ENCODE results near the gene PRICKLE3. TPM values are rescaled to one million over a fixed set of nuclear protein-coding genes. Genes with fewer than 3 reads are reported as not detected.

Gene PRICKLE3
- total RNA-seq, 1 donor from 2014 or later, result 4.2 TPM

DNA sequence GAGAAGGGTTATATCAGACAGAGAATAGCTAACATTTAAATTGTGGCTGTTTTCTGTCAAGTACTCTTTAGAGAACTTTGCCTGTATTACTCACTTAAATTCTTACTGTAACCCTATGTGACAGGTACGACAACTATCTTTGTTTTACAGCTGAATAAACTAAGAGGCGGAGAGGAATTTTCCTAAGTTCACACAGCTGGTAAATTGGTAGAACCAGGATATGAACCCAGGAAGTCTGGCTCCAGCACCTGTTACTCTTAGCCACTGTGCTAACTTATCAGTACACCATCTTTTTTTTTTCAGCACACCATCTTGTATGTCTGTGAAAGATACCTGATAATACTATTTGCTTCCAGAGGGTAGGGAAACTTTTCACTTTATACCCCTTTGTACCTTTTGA lies 15.8 kb upstream of the PRICKLE3 start:
- TF ChIP-seq, protein P1, sequence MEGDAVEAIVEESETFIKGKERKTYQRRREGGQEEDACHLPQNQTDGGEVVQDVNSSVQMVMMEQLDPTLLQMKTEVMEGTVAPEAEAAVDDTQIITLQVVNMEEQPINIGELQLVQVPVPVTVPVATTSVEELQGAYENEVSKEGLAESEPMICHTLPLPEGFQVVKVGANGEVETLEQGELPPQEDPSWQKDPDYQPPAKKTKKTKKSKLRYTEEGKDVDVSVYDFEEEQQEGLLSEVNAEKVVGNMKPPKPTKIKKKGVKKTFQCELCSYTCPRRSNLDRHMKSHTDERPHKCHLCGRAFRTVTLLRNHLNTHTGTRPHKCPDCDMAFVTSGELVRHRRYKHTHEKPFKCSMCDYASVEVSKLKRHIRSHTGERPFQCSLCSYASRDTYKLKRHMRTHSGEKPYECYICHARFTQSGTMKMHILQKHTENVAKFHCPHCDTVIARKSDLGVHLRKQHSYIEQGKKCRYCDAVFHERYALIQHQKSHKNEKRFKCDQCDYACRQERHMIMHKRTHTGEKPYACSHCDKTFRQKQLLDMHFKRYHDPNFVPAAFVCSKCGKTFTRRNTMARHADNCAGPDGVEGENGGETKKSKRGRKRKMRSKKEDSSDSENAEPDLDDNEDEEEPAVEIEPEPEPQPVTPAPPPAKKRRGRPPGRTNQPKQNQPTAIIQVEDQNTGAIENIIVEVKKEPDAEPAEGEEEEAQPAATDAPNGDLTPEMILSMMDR (conservative IDR thresholded peaks at IDR 0.05), result no peak
- H3K4me1 Mint-ChIP-seq, result peaks cover 10% of the 10 kb centered on the region
- peaks cover 2% of the 10 kb centered on the region for H3K9me3 Mint-ChIP-seq
- peaks cover 23% of the 10 kb centered on the region for H3K27me3 Mint-ChIP-seq (ENCODE audit: low read depth)
- no peak overlapping the region for H3K4me3 Mint-ChIP-seq
- H3K27ac Mint-ChIP-seq (ENCODE audit: unreplicated experiment), result no peak overlapping the region
- no peaks in the 10 kb centered on the region for H3K36me3 Mint-ChIP-seq (ENCODE audit: low read depth)
- no peak for DNase-seq (ENCODE audit: low read depth, low spot score)

DNA sequence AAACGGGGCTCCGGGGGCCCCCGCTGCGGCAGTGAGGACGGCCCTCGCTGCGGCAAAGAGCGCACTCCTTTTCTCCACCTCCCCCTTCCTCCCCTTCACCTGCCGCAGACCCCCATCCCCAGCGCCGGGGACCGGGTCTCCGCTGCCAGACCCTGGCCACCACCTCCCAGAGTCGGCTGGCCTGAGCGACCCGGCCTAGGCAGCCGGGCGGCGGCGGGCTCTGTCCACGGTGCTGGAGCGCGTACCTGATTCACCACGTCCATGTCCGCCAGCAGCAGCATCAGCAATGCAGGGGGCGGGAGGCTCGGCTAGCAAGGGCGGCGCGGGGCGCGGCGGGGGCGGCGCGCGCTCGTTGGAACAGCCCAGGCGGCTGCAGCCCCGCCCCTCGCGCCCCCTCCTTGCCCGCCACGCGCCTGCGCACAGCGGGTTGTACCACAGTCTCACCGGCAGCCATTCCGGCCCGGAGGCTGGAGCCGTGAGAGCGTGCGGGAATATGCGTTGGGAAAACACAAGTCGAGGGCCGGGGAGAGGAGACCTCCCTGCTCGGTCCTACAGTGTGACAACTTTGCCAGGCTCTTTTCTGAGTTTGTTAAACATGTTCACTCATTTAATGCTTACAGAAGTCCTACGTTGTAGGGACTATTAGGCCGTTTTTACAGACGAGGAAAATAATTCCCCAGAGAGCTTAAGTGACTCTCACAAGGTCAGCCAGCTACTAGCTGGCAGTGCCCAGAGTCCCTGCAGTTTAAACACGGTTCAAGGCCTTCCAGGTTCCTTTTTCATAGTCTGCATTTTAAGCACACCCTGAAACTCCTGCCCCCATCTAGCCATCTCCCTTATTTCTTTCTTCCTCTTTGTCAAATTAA lies 14.0 kb upstream of the PRICKLE3 start, which contains the start of gene SYP:
SYP (minus strand) TSS at position 288 of the 866 bp plus-strand sequence; CDS start at position 281, 7 bp downstream.
- H3K9me3 Mint-ChIP-seq, result peaks cover 2% of the 10 kb centered on the region
- DNase-seq (ENCODE audit: low read depth, low spot score), result peak; percentile 71
- H3K27me3 Mint-ChIP-seq (ENCODE audit: low read depth), result peaks cover 23% of the 10 kb centered on the region
- H3K4me1 Mint-ChIP-seq, result peaks cover 10% of the 10 kb centered on the region
- no peak within 1 kb of the TSS for H3K27ac Mint-ChIP-seq (ENCODE audit: unreplicated experiment)
- TF ChIP-seq, protein P1 (conservative IDR thresholded peaks at IDR 0.05), result no peak
- peak within 1 kb of the TSS; percentile 76 for H3K4me3 Mint-ChIP-seq
- no peaks in the 10 kb centered on the region for H3K36me3 Mint-ChIP-seq (ENCODE audit: low read depth)

DNA sequence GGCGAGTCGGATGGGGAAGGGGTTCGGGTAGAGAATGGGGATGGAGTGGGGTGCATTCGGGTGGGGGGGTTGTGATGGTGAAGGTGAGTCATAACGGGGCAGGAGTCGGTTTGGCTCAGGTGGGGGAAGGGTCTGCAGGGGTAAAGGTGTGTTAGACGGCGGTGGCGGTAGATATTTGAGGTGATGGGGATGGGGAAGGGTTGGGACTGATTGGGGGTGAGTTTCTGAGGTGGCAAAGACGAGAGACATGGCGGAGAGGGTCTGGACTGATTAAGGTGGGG lies 13.1 kb upstream of the PRICKLE3 start:
- Mint-ChIP-seq H3K36me3 (ENCODE audit: low read depth) (no peaks in the 10 kb centered on the region), H3K4me3 (no peak overlapping the region)

DNA sequence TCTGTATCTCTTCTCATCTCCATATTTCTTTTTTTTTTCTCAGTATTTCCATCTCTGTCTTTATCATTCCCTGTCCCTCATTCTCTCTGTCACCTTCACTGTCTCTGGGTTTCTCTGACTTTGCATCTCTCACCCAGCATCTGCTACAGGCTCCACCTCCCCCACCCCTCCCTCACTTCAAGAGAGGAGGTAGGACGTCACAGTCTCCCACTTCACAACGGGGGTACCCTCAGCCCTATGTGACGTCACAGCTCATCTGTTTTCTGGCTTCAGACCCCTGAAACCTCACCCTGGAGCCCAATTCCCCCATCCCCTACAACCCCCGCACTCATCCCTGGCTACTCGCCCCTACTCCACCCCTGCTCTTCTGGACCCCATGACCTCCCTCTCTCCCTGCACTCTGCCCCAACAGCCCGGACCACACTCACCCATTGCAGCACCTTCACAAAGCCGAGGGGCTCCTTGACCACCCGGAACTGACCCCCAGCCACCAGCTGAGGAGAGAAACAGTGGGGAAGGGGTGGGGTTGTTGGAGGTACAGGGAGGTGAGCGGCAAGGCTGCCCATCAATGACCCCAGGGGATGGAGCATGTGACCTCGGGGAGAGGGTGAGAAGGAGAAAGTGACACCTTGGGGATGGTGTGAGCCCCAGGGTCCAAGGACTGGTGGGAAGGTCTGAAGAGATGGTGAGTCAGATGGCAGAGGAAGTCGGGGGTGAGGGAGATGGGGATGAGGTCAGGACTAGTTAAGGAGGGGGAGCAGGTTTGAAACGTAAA lies 12.6 kb upstream of the PRICKLE3 start:
- Mint-ChIP-seq H3K36me3 (ENCODE audit: low read depth) (no peaks in the 10 kb centered on the region), H3K4me1 (peaks cover 10% of the 10 kb centered on the region), H3K27me3 (ENCODE audit: low read depth) (peaks cover 21% of the 10 kb centered on the region), H3K27ac (ENCODE audit: unreplicated experiment) (no peak overlapping the region), H3K4me3 (peak overlapping the region; percentile 38), H3K9me3 (peaks cover 2% of the 10 kb centered on the region)
- DNase-seq (ENCODE audit: low read depth, low spot score), result no peak
- TF ChIP-seq, protein P1 (conservative IDR thresholded peaks at IDR 0.05), result no peak

More for the DNA sequence above, 13.1 kb upstream of the PRICKLE3 start:
- Mint-ChIP-seq H3K9me3 (peaks cover 2% of the 10 kb centered on the region), H3K4me1 (peaks cover 10% of the 10 kb centered on the region), H3K27me3 (ENCODE audit: low read depth) (peaks cover 23% of the 10 kb centered on the region), H3K27ac (ENCODE audit: unreplicated experiment) (no peak overlapping the region)
- TF ChIP-seq, protein P1 (conservative IDR thresholded peaks at IDR 0.05), result no peak
- no peak for DNase-seq (ENCODE audit: low read depth, low spot score)

DNA sequence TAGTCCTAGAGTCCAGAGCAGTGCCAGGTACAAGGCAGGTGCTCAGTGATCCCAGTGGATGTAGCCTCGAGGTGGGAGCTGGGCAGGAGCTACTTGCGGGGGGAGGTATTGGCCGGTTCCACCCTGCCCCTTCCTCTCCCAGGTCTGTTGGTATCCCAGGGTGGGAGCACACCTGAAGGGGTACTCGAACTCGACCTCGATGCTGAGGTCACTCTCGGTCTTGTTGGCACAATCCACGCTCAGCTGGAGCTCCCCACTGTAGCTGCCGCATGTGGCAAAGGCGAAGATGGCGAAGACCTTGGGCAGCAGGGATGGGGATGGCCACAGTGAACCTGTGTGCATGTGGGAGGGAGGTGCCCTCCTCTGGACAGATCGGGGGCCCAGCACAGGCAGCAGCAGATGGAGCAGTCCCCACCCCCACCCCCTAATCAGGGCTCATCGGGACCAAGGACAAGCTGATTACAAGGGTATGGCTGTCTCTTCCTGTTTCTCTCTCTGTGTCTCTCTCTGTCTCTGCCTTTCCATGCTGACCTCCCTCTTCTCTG lies 11.4 kb upstream of the PRICKLE3 start:
- Mint-ChIP-seq H3K36me3 (ENCODE audit: low read depth) (no peaks in the 10 kb centered on the region), H3K9me3 (peaks cover 2% of the 10 kb centered on the region), H3K4me3 (peak overlapping the region; percentile 48), H3K27ac (ENCODE audit: unreplicated experiment) (no peak overlapping the region), H3K4me1 (peaks cover 10% of the 10 kb centered on the region), H3K27me3 (ENCODE audit: low read depth) (peaks cover 18% of the 10 kb centered on the region)
- no peak for DNase-seq (ENCODE audit: low read depth, low spot score)
- TF ChIP-seq, protein P1 (conservative IDR thresholded peaks at IDR 0.05), result no peak
